HTERT RPE-1 (cell line): ENCODE results near the gene APMAP.
"Not testable (repeated sequence)": the region's sequence is repeated elsewhere in the genome, so short reads cannot be mapped to it uniquely, and the experiment has no call there.

Experiments used
- in situ Hi-C: fragments of 300-500 bp; cut with MboI; formaldehyde crosslinking; loops from 4 replicates; pipeline ENCODE4 v1.14.3; 2020; ENCODE audit warnings: low sequenced_read_pairs

Gene APMAP

DNA sequence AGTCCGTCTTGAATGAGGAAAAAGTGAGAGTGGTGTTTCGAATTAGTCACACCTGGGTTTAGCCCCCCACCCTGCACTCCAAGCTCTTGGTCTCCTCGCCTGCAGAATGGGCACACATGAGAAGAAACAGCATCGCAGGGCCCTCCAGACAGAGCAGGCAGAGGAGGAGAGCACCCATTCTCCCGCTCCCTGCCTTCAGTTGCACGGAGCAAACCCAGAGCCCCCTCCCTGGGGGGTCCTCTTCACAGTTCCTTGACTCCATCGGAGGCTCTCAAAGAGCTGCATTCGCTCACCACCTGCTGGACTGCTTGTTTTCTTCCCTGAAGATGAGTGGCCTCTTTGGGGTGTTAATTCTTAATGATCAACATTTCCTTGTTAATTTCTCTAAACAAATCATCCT, 38.4 kb downstream of the APMAP start:
- in situ Hi-C loops = no loop called here

DNA sequence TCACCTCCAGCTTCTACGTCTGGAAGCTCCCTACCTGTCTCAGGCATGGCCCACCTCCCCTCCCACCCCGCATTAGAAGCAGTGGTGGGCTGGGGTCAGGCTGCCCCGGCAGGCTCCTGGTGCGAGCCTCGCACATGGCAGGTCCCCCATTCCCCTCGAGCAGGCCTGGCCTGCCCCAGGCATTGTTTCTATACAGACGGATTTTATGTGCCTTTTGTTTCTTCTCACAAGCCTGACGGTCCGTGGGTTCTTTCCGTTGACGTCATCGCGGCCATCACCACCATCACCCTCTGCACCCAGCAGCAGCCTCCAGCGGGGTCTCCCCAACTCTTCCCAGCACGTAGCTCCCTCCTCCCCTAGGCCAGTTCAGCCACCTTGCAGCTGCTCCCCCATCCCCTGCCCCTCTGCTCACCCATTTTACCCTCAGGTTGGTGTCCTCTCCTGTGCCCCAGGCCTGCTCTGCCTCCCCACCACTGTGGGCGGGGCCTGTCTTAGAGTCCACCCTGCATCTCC, 38.9 kb downstream of the APMAP start:
- in situ Hi-C loops = no loop called here

- in situ Hi-C loops = no loop called here
These were observed 39.4 kb downstream of the APMAP start for GRCh38 chr20:24953209-24953575.

DNA sequence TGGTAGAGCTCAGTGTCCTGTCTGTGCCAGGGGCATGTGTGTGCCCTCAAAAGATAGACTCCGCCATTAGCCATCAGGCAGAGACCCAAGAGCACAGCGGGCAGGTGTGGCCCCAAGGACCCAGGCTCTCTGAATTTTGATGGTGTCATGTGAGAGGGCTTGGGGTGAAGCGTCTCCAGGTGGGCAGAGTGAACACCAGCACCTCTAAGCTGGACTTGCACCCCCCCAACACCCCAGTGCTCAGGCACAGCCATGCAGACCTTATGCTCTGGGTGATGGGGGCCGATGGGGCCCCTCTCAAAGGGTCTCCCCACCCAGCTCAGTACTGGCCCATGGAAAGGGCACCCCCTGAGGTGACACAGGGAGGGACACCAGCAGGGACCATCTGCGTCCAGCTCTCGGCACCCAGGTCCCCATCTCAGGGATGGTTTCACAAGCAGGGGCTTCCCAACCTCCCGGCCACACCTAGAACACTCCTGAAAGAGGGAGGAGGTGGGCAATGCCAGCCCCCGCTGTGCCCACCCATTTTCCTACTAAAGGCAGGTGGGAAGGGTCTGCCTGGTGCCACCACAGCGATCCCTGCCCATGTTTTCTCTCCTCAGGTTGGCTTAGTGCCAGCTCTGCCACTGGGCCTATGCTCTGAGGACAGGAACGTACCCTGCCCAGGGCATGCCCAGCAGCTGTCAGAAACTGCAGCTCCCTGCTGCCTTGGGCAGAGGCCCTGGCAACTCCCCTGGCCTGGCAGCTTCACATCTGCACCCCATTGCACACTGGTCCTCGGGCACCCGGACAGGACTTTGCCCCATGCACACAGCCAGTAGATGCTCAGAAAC, 40.0 kb downstream of the APMAP start:
- in situ Hi-C loops = no loop called here

- in situ Hi-C loops = no loop called here
These were observed 40.9 kb downstream of the APMAP start for GRCh38 chr20:24951536-24952083.

- in situ Hi-C loops = no loop called here
These were observed 41.6 kb downstream of the APMAP start for GRCh38 chr20:24950836-24951525.

DNA sequence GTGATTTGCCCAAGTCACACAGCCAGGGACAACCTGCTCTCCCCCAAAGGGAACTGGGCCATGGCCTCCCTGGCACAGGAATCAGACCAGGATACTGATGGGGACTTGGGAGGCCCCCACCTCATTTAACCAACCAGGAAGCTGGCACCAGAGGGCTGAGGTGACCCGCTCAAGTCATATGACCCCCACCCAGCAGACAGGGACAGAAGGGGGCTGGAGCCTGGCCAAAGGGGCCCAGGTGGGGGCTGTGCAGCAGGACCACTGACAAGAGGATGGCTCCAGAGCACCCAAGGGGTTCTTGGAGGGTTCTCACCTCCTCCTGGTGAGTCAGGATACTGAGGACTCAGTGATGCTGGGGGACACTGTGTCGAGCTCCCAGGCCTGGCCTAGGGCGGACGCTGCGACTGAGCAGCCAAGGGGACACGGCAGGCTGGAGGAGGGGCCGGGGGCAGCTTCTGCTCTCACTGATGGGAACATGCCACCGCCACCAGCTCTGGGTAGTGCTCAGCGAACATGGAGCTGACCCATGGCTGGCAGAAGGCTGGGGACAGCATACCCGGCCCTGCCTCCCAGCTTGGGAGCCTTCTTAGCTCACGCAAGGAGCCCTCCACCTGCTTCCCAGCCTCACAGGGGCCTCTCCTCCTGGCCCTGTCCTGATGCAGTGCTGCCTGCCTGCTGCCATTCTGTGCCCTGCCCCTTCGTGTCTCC, 42.3 kb downstream of the APMAP start:
- in situ Hi-C loops = no loop called here

DNA sequence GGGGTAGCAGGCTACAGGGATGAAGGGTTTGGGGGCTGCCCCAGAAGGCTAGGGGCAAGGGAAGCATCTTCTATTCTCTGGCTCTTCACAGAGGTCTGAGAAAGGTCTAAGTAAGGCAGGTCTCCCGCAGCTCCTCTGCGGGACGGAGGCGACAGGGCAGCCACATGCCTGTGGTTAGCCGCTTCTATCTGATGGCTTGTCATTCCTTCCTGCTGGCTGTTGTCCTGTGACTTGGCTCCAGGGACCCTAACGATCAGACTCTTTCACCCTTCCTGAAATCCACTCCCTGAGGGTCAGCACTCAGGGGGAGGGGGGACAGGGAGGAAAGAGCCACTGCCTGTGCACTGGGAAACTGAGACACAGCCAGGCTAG, 42.8 kb downstream of the APMAP start:
- in situ Hi-C loops = no loop called here

DNA sequence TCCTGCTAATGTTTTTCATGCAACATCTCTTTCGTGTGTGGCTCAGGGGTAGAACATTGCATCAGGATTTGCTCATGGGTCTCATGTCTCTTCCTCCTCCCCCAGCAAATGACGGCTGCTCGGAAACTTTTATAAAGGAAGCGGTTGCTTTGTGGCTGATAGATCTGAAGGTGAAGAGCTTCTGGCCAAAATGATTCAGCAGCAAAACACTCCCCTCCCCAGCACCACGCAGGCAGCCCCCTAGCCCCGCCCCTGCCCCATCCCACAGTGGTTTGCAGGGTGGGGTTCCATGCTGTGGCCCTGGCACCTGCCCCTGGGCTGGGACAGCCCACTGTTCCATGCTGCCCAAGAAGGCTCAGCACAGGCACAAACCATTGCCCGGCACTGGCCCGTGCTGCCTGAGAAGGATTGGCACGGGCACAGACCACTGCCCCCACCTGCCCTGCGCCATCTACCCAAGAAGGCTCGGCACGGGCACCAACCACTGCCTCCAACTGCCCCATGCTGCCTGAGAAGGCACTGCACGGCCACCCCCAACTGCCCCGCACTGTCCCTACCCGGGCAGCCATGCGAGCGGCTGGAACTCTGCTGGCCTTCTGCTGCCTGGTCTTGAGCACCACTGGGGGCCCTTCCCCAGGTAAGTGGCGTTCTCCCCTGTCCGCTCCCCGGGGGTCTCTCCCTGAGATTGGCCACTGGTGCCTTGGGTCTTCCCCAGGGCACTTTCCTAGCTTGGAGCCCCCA, 43.4 kb downstream of the APMAP start, which contains the start of gene CST7:
CST7 (plus strand) TSS at position 331 of the 741 bp plus-strand sequence; CDS start at position 568, 237 bp downstream.
- in situ Hi-C loops = no loop called here

DNA sequence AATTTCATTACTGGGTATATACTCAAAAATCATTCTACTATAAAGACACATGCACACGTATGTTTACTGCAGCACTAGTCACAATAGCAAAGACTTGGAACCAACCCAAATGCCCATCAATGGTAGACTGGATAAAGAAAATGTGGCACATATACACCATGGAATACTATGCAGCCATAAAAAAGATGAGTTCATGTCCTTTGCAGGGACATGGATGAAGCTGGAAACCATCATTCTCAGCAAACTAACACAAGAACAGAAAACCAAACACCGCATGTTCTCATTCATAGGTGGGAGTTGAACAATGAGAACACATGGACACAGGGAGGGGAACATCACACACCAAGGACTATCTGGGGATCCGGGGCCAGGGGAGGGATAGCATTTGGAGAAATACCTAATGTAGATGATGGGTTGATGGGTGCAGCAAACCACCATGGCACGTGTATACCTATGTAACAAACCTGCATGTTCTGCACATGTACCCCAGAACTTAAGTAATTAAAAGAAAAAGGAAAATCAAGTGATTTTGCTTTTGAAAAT, 44.1 kb downstream of the APMAP start:
- in situ Hi-C loops = not testable (repeated sequence)

DNA sequence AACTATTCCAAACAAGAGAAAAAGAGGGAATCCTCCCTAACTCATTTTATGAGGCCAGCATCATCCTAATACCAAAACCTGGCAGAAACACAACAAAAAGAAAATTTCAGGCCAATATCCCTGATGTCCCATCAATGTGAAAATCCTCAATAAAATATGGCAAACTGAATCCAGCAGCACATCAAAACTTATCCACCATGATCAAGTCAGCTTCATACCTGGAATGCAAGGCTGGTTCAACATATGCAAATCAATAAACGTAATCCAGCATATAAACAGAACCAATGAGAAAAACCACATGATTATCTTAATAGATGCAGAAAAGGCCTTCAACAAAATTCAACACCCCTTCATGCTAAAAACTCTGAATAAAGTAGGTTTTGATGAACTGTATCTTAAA, 46.2 kb downstream of the APMAP start:
- in situ Hi-C loops = not testable (repeated sequence)

DNA sequence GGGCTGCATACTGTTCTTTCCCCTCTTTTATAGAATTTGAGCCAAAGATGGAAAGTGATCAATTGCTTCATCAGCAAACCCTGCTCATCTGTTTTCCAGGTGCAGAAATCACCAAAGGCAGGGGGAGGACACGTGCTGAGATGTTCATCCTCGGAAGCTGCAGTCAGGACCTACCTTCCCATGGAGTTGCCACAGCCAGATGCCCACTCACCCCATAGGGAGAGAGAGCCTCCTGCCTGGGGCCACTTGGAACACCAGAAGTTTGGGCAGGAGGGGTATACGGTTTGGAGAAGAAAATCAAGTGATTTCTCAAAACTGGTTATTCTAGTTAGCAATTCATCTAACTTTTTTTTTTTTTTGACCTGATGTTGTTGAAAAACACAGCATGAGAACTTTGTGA, 48.8 kb downstream of the APMAP start:
- in situ Hi-C loops = no loop called here

GRCh38 chr20:24943196-24943595, 49.4 kb downstream of the APMAP start:
- in situ Hi-C loops = no loop called here

DNA sequence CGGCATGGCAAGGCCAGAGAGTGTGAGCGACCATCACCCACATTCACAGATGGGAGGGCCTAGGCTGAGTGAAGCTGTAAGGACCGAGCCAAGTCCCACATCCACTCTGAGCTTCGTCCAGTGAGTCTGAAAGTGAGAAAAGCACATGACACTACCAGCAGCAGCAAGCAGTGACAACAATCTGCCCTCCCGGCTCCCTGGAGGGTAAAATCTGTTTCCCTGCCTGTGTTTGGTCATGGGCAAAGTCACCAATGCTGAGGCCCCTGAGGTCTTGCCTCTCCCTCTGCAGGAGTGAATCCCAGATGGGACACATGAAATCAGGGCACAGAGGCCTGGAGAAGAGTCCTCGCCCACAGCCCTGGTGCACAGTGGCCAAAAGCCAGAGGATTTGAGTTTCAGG, 49.9 kb downstream of the APMAP start:
- in situ Hi-C loops = no loop called here

- in situ Hi-C loops = no loop called here
These were observed 53.5 kb downstream of the APMAP start for GRCh38 chr20:24939036-24939435.

DNA sequence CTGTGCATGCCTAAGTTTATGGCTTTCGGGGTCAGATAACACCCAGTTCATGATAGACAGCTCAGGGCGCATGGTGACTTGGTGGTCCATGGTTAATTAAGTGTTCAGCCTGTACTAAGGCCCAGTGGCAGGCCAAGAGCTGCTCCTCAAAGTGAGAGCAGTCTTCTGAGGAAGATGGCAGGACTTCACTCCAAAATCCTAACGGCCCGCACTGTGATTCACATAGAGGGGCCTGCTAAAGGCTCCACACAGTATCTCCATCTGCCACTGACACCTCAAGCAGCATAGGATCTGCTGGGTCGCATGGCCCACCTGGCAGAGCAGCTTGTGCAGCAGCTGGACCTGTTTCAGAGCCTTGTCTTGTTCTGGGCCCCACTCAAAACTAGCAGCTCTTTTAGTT, 54.1 kb downstream of the APMAP start:
- in situ Hi-C loops = no loop called here

GRCh38 chr20:24937579-24937978, 55.0 kb downstream of the APMAP start:
- in situ Hi-C loops = no loop called here

DNA sequence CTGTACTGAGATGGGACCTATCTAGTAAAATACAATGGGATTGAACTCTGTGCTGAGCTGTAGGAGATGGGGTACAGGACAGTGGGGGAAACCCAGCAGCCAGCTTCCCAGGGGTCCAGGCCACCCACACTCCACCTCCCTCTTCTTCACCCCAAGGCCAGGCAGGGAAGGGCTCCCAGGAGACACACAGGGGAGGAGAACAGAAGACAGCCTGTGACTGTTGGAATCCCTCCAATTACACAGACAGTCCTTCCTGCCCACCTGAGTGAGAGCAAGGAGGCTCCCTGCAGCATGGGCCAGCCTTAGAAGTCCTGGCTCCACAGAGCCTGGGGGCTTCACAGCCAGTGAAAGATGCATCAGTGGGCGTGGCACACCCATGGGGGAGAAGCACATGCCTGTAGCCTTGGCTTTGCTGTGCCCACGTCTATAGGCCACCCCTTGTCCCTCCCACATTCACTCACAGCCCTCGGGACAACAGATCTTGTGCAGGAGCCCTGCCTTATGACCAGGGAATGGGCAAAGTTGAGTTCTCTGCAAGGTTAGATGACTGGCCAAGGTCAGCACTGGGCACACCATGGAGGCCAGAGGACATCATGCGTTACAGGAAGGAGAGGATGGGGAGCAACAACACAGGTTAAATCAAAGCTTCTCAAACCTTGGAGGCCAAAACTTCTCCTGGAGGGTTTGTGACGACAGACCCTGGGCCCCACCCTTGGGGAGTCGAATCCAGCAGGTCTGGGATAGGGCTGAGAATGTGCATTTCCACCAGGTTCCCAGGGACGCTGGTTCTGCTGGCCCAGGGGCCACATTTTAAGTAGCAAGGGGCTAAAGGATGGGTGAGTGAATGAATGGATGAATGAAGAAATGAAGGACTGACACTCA, 55.8 kb downstream of the APMAP start:
- in situ Hi-C loops = no loop called here

GRCh38 chr20:24935766-24936525, 56.6 kb downstream of the APMAP start:
- in situ Hi-C loops = no loop called here
